ENCODE measurements around the gene RPH3AL.
"Not testable (repeated sequence)": the region's sequence is repeated elsewhere in the genome, so short reads cannot be mapped to it uniquely, and the experiment has no call there.

Gene RPH3AL

DNA sequence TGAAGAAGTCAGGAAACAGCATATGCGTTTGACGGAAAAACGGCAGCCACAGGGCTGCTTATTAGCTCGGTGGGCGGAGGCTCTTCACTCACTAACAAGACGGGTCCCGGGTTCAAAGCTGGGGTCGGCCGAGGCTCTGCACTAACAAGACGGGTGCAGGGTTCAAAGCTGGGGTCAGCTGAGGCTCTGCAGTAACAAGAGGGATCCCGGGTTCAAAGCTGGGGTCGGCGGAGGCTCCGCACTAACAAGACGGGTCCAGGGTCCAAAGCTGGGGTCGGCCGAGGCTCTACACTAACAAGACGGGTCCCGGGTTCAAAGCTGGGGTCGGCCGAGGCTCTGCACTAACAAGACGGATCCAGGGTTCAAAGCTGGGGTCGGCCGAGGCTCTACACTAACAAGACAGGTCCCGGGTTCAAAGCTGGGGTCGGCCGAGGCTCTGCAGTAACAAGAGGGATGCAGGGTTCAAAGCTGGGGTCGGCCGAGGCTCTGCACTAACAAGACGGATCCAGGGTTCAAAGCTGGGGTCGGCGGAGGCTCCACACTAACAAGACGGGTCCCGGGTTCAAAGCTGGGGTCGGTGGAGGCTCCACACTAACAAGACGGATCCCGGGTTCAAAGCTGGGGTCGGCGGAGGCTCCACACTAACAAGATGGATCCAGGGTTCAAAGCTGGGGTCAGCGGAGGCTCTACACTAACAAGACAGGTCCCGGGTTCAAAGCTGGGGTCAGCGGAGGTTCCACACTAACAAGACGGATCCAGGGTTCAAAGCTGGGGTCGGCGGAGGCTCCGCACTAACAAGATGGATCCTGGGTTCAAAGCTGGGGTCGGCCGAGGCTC lies 117.4 kb downstream of the RPH3AL start:
- DNase-seq: not testable (repeated sequence)

GRCh38 chr17:234163-234993 lies 118.2 kb downstream of the RPH3AL start:
- not testable (repeated sequence) for DNase-seq

DNA sequence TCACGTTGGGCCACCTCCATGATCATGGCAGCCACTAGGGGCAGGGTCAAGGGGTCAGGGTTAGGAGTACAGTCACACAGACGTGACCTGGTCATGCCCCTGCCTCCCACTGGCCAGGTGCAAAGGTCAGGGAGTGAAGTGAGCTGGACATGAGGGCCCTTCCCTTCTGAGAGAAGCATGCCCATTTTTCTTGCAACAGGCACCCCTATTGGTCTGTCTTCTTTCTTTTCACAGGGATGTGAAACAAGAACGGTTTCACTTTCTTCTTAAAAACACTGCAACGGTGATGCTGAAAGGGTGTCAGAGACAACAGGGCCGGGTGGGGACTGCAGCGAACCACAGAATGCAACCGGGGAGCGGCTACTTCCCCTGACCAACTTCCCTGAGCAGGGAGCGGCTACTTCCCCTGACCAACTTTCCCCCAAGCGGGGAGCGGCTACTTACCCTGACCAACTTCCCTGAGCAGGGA lies 119.1 kb downstream of the RPH3AL start:
- DNase-seq: no peak

GRCh38 chr17:231966-232807 lies 120.4 kb downstream of the RPH3AL start:
- no peak for DNase-seq

- no peak for DNase-seq
Observed at GRCh38 chr17:231191-231965, 121.2 kb downstream of the RPH3AL start.

- no peak for DNase-seq
Observed at GRCh38 chr17:230395-230770, 122.2 kb downstream of the RPH3AL start.

DNA sequence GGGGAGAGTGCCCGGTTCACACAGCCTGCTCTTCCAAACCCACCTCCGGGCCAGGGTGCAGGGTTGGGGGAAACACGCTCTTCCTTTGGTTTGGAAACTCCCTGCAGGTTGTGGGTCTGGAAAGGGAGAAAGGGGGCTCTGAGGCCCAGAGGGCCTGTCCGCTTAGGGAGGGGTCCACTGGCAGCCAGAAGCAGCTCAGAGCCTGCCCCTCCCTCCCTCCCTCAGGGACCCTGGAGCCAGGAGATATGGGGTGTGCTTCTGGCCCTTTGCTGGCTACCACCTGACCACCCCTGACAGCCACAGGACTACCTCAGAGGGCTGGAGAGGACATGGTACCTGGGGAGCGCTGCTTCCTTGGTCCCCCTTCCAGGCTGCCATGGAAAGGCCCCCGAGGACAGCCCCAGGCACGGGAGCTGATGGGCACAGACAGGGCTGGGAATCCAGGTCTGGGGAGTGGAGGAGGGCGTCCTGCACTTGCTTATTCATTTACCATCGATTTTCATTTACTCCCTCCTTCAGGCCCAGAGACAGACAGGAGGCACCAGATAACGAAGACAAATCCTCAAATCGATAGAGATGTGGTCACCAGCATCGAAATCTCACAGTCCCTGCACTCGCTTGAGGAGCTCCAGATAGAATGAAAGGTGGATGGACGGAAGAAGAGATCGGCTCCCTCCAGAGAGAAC lies 122.8 kb downstream of the RPH3AL start:
- no peak for DNase-seq

- DNase-seq: no peak
Observed at GRCh38 chr17:228951-229708, 123.5 kb downstream of the RPH3AL start.

DNA sequence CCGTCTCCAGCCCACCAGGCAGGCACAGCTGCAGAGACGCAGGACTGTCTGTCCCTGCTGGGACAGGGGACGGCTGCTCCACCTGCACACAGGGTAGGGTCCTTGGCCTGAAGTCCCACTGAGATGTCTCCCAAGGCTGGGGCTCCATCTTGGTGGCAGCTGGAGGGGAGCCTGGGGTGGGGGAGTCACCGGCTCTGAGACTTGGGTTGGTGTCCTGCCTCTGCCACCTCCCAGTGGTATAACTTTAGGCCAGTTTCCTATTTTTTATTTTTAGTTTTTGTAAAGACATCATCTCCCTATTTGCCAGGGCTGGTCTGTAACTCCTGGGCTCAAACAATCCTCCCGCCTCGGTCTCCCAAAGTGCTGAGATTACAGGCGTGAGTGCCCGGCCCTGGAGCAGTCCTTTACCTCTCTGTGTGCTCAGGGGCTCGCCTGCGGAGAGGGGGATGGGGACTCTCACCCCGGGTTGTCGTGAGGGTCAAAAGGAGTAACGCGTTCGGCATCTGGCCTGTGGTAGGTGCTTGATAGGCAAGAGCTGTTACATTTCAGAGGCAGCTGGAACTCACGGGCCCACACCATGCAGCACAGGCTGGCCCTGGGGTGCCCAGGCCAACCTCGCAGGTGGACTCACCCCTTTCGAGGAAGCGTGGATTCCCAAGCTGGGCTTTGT lies 124.5 kb downstream of the RPH3AL start:
- DNase-seq: no peak

DNA sequence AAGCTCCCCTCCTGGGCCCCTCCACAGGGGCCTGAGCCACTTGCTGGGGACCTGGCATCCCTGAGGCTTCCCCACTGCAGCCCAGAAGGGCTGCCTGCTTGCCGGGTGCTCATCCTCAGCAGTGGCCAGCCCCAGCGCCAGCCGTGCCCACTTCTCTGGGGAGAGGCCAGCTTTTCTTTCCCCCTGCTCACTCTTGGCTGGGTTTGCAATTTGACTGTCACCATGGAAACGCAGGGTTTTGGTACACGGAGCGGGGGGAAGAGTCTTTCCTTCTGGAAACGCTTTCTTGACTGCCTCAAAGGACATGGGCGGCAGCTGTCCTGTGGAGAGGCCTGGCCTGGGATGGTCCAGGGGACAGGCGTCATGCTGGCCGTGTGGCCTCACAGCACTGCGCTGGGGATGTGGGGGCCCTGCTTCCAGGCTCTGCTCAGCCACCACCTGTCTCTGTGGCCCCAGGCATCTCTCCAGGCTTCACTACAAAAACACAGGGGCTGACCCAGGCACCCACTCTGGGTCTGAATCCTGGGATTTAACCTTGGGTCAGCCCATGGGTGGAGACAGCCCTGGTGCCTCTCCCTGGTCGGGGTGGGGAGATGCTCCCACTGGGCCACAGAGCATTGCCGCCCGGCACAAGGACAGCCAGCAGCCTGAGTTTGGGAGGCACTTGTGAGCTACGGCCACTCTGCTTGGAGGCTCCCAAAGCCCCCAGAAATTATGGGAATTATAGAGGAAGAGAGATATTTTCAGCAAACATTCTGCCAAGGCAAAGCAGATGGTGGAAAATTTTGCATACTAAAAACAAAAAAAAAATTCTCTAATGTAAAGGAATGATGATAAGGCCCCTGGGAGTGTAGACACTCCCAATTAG lies 125.3 kb downstream of the RPH3AL start:
- no peak for DNase-seq

GRCh38 chr17:226108-227077 lies 126.2 kb downstream of the RPH3AL start:
- DNase-seq: no peak

- no peak for DNase-seq
Observed at GRCh38 chr17:225551-225950, 127.1 kb downstream of the RPH3AL start.

- not testable (repeated sequence) for DNase-seq
Observed at GRCh38 chr17:224576-224975, 128.0 kb downstream of the RPH3AL start.

GRCh38 chr17:223723-224471 lies 128.7 kb downstream of the RPH3AL start:
- no peak for DNase-seq

- no peak for DNase-seq
Observed at GRCh38 chr17:222172-222571, 130.4 kb downstream of the RPH3AL start.

DNA sequence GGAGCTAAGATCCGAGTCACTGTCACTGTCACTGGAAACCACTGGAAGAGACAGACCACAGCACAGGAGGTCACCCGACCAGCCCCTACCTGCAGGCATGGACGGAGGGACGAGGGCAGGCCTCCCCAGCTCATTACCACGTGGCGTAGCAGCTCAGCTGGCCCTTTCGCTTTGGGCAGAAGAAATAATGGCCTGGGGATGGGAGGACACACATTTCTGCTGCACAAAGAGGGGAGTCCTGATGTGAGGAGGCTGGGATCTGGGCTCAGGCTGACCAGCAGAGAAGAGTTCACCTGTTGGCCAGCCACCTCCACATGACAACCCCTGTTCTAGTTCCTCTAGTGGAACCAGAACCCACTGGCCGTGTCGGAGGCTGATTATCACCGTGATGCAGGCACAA lies 132.9 kb downstream of the RPH3AL start:
- no peak for DNase-seq

DNA sequence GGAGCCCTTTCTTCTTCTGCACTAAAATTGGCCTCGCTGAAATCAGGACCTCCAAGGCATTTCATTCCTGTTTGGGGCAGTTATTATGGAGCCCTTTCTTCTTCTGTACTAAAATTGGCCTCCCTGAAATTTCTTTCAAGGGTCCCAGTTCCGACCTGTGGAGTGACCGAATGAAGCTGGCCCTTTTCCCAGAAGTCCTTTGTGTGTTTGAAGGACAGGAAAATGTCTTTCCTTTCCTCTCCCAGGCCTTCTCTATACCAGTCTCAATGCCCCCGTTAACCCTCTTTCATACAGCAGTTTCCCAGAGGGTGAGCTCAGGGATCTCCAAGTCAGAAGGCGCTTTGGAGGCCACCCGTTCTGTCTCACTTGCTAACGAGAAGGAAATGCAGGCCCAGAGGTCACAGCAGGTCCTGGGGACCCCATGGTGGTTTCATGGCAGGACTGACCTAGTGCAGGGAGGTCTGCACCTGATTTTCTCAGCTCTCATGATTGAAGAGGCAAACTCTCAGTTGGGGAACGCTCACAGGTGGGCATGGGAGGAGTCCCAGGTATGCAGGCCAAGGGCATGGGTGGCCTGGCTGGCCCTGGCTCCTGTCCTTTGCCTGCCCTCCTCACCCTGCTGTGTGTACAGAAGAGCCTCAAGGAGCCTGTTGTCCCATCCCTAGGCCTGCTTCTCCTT lies 134.0 kb downstream of the RPH3AL start:
- DNase-seq: no peak

All from activated T-cell treated with anti-CD3 and anti-CD28 coated beads for 4 hours (primary cell).